ENCODE data around the gene DMRTA1.
"Not testable (repeated sequence)": the region's sequence is repeated elsewhere in the genome, so short reads cannot be mapped to it uniquely, and the experiment has no call there.

Gene DMRTA1

GRCh38 chr9:22463205-22463604, 16.6 kb downstream of the DMRTA1 start:
- no peak for DNase-seq

- no peak for DNase-seq
Measured at GRCh38 chr9:22469928-22470544, 23.4 kb downstream of the DMRTA1 start.

- no peak for DNase-seq
Measured at GRCh38 chr9:22481566-22481965, 34.9 kb downstream of the DMRTA1 start.

GRCh38 chr9:22483528-22484070, 37.0 kb downstream of the DMRTA1 start:
- no peak for DNase-seq

- not testable (repeated sequence) for DNase-seq
Measured at GRCh38 chr9:22496197-22496596, 49.6 kb downstream of the DMRTA1 start.

Data from cortex of kidney (tissue), 1 donor.